K562 (cell line): ENCODE data around the gene GATA2. TPM values are rescaled to one million over a fixed set of nuclear protein-coding genes. Genes with fewer than 3 reads are reported as not detected.

Source experiments
- ATAC-seq: fragments of 200-7000 bp; cut with Tn5 transposase; 3 replicates; pipeline ENCODE4 v1.9.1; 2020; ENCODE audit warnings: moderate library complexity
- BruUV-seq: library from RNA; stranded (reverse); fragments of 400-500 nt; replicated peaks from 2 replicates; lab custom pipeline; 2021; lab: Mats Ljungman, UMichigan
- CTCF ChIA-PET: fragments of 300-600 bp; formaldehyde crosslinking; extraction: SDS; loops from one replicate; lab custom pipeline; 2021; ENCODE audit warnings: low intra/inter-chr PET ratio; lab: Yijun Ruan, JAX
- POLR2A ChIA-PET: fragments of 300-600, 350-650 bp; sonication (Branson Sonifier 250); formaldehyde crosslinking; extraction: SDS; loops from one replicate; lab custom pipeline; 2021; ENCODE audit warnings: antibody characterized with exemption, inconsistent platforms; lab: Yijun Ruan, JAX
- DNase-seq, 4 experiments: peaks; one replicate each; pipeline versions ENCODE4 v3.0.0 to v3.0.0-alpha.2; 2011 to 2018; ENCODE audit warnings: low spot score in 3 of 4, mixed read lengths in 3 of 4; ENCODE audit errors: extremely low read depth in 1 of 4
- FAIRE-seq: peaks from 2 replicates; lab custom pipeline; 2011; peaks lifted over from hg19 to GRCh38; lab: Jason Lieb, UNC
- H2AFZ ChIP-seq: 2 replicates; pipeline ENCODE4 v1.6.0; 2011; ENCODE audit warnings: low read depth, low read length, control low read depth, inconsistent platforms
- H3K27ac ChIP-seq: fragments of 200-600 bp; 3 replicates; pipeline ENCODE4 v1.8.0; 2011; ENCODE audit warnings: low read depth, mild to moderate bottlenecking, control low read depth, inconsistent platforms, low read length, moderate library complexity, mixed read lengths; ENCODE audit errors: extremely low read depth
- H3K27me3 ChIP-seq, 2 experiments: fragments of 300-600 bp in 1 of 2; 2 replicates in 1 of 2; 3 replicates in 1 of 2; pipeline versions ENCODE4 v1.6.0 to v1.8.0; 2011; ENCODE audit warnings: inconsistent platforms in 2 of 2, low read length in 2 of 2, mild to moderate bottlenecking in 1 of 2, mixed read lengths in 1 of 2, moderate library complexity in 1 of 2; ENCODE audit not compliant: control insufficient read depth in 2 of 2, insufficient read depth in 2 of 2
- H3K36me3 ChIP-seq: fragments of 300-600 bp; 3 replicates; pipeline ENCODE4 v1.8.0; 2011; ENCODE audit warnings: mild to moderate bottlenecking, low read length, inconsistent platforms; ENCODE audit not compliant: control insufficient read depth, insufficient read depth
- H3K4me1 ChIP-seq, 2 experiments: fragments of 200-600 bp in 1 of 2; replicated peaks in 1 of 2; 2 replicates in 1 of 2; 3 replicates in 1 of 2; pipeline versions ENCODE4 v1.5.1 to v1.8.0; 2011; ENCODE audit warnings: inconsistent platforms in 2 of 2, low read length in 2 of 2, mild to moderate bottlenecking in 1 of 2, mixed read lengths in 1 of 2, moderate library complexity in 1 of 2; ENCODE audit not compliant: control insufficient read depth in 2 of 2, insufficient read depth in 2 of 2
- H3K4me2 ChIP-seq: 2 replicates; pipeline ENCODE4 v1.6.1; 2011; ENCODE audit warnings: low read length, control low read depth, inconsistent platforms, mixed read lengths; ENCODE audit not compliant: insufficient read depth
- H3K4me3 ChIP-seq: fragments of 200-600 bp; sonication (generic), shearing (Covaris generic); 2 replicates; pipeline ENCODE4 v1.5.1; 2016; ENCODE audit warnings: control low read depth, inconsistent platforms
- H3K79me2 ChIP-seq: fragments of 200-600 bp; 3 replicates; pipeline ENCODE4 v1.8.0; 2011; ENCODE audit warnings: low read length, inconsistent platforms; ENCODE audit not compliant: control insufficient read depth, insufficient read depth
- H3K9ac ChIP-seq, 2 experiments: 2 replicates each; pipeline versions ENCODE4 v1.6.0 to v1.6.1; 2011; ENCODE audit warnings: low read depth in 2 of 2, low read length in 2 of 2, control low read depth in 1 of 2, inconsistent platforms in 1 of 2, mild to moderate bottlenecking in 1 of 2, mixed read lengths in 1 of 2; ENCODE audit not compliant: insufficient read depth in 1 of 2
- H3K9me1 ChIP-seq: one replicate; pipeline ENCODE4 v1.6.0; 2011; ENCODE audit warnings: inconsistent platforms, mild to moderate bottlenecking, low read length, moderate library complexity; ENCODE audit not compliant: control insufficient read depth, insufficient read depth
- H3K9me3 ChIP-seq: replicated peaks from 2 replicates; pipeline ENCODE4 v1.5.1; 2011; ENCODE audit warnings: low read depth, low read length, inconsistent platforms; ENCODE audit not compliant: control insufficient read depth, insufficient read depth
- H4K20me1 ChIP-seq: replicated peaks from 2 replicates; pipeline ENCODE4 v1.6.1; 2011; ENCODE audit warnings: low read length, inconsistent platforms, mixed read lengths; ENCODE audit not compliant: control insufficient read depth, insufficient read depth
- C11orf30 ChIP-seq: fragments of 450-650 bp; IDR thresholded peaks from 2 replicates; pipeline ENCODE4 v1.6.1; 2016; ENCODE audit warnings: low read depth, mild to moderate bottlenecking
- CBFA2T3 ChIP-seq: fragments of 450-650 bp; IDR thresholded peaks from 2 replicates; pipeline ENCODE4 v1.6.1; 2017
- GATA2 ChIP-seq: sonication (generic); formaldehyde crosslinking; IDR thresholded peaks from 2 replicates; pipeline ENCODE4 v1.4.0; 2020; ENCODE audit warnings: mild to moderate bottlenecking, missing genetic modification reagents
- HMBOX1 ChIP-seq: sonication (generic); IDR thresholded peaks from 2 replicates; pipeline ENCODE4 v1.6.1; 2016
- RBM22 ChIP-seq: fragments of 200-400 bp; formaldehyde crosslinking; IDR thresholded peaks from 2 replicates; pipeline ENCODE4 v1.6.1; 2018; ENCODE audit warnings: low read length, low read depth; ENCODE audit not compliant: poor library complexity, severe bottlenecking
- TAL1 ChIP-seq: fragments of 450-650 bp; IDR thresholded peaks from 2 replicates; pipeline ENCODE4 v1.6.1; 2016; ENCODE audit warnings: mild to moderate bottlenecking
- TBL1XR1 ChIP-seq, 2 experiments: IDR thresholded peaks; 2 replicates each; pipeline ENCODE4 v1.6.1; 2012; ENCODE audit warnings: improper control_type of control experiment in 2 of 2, low read length in 2 of 2, mild to moderate bottlenecking in 1 of 2
- WGBS: fragments of 100-300 bp; shearing (Covaris generic); methylation state at CpG from one replicate; pipeline ENCODE4 v1.1.6; 2016; ENCODE audit warnings: low coverage, mixed read lengths; ENCODE audit not compliant: insufficient coverage; ENCODE audit errors: missing lambda C conversion rate; 5-methylcytosine and 5-hydroxymethylcytosine counted together
- in situ Hi-C: fragments of 300-500 bp; cut with MboI; formaldehyde crosslinking; loops from 4 replicates; pipeline ENCODE4 v1.15.0; 2018; ENCODE audit warnings: inconsistent platforms, mixed read lengths
- intact Hi-C: fragments of 100-400 bp; cut with micrococcal nuclease; formaldehyde crosslinking; loops from 2 replicates; pipeline ENCODE4 v1.14.2; 2022
- polyA plus RNA-seq, 8 experiments: library from polyadenylated mRNA; depleted of rRNA in 4 of 8; stranded (reverse) in 5 of 8; unstranded in 3 of 8; fragments of >200 nt; fragmentation: Nextera tagmentation in 2 of 8; fragmentation: Illumina TruSeq in 1 of 8; extraction: Ambion mirVana in 2 of 8; extraction: Trizol in 1 of 8; gene quantifications; 2 replicates each; pipeline versions ENCODE4 v1.2.1 to v1.2.3, GENCODE V29; 2011 to 2014; ENCODE audit warnings: inconsistent platforms in 1 of 8, missing spikeins in 1 of 8
- total RNA-seq, 7 experiments: library from RNA; depleted of rRNA in 6 of 7; stranded (reverse); fragments of >200 nt in 6 of 7; fragmentation: Illumina TruSeq in 2 of 7; extraction: Trizol in 2 of 7; gene quantifications; 2 replicates each; pipeline versions ENCODE4 v1.2.1 to v1.2.3, GENCODE V29; 2011 to 2021; ENCODE audit warnings: low replicate concordance in 1 of 7

The GATA2 gene
- total and polyA plus RNA-seq, 9 of the 15 experiments (the other 6 are each of a cell fraction or from before 2014, with no cell fraction given), result 8.5 to 218 (median 50.8) TPM

- intact Hi-C loops, result loop anchor here (5.0 to 10.0 kb wide), 3 partner anchors 149 to 261 kb away; no protein-coding TSS in a partner anchor
- Histone ChIP-seq H3K9me3 (no peaks in the 10 kb centered on the region), H3K27ac (no peak overlapping the region), H4K20me1 (no peaks in the 10 kb centered on the region), H3K36me3 (no peaks in the 10 kb centered on the region), H2AFZ (no peak overlapping the region), H3K4me2 (no peak overlapping the region), H3K9ac (peak overlapping the region in 1 of 2 experiments; percentile 67; a peak in 1 of 4 replicates), H3K79me2 (no peaks in the 10 kb centered on the region), H3K9me1 (no peaks in the 10 kb centered on the region), H3K4me3 (no peak overlapping the region), H3K27me3 (peaks cover 2 to 13% of the 10 kb centered on the region in 2 experiments; a peak in 3 of 5 replicates), H3K4me1 (peaks cover 4 to 31% of the 10 kb centered on the region in 2 experiments; a peak in 3 of 5 replicates)
- no TSS peak for BruUV-seq
- DNase-seq (no peak), FAIRE-seq (no peak), ATAC-seq (no peak)
- ChIA-PET POLR2A (no interaction called here), CTCF (no interaction called here)
- TF ChIP-seq TAL1 (no peak), RBM22 (no peak), TBL1XR1 (IDR thresholded peaks at IDR 0.05; ENCODE audit: low read length in 2 of 2) (no peak)
- in situ Hi-C loops, result no loop called here
- 59% methylated on average over 3 of the region's 3 CpGs for WGBS
These were observed 56.8 kb downstream of the GATA2 start for GRCh38 chr3:128436214-128436613.

- peak overlapping the region in 1 of 2 experiments; percentile 67; a peak in 1 of 4 replicates for H3K9ac ChIP-seq
- no TSS peak for BruUV-seq
- no peak for DNase-seq
- no peak overlapping the region for H2AFZ ChIP-seq
- CTCF ChIA-PET, result no interaction called here
- H3K27me3 ChIP-seq, result peaks cover 2 to 7% of the 10 kb centered on the region in 2 experiments; a peak in 1 of 5 replicates
- H4K20me1 ChIP-seq, result no peaks in the 10 kb centered on the region
- TF ChIP-seq GATA2 (CRISPR knock-in tag) (no peak), C11orf30 (no peak), CBFA2T3 (0 out of 2 replicates have a peak, but pooled peaks have one; percentile 1), HMBOX1 (no peak)
- H3K9me1 ChIP-seq, result no peaks in the 10 kb centered on the region
- in situ Hi-C loops, result no loop called here
- H3K4me2 ChIP-seq, result no peak overlapping the region
- FAIRE-seq, result no peak
- H3K4me1 ChIP-seq, result peaks cover 4 to 34% of the 10 kb centered on the region in 2 experiments; a peak in 3 of 5 replicates
- WGBS, result 92% methylated on average over 2 of the region's 5 CpGs
- H3K36me3 ChIP-seq, result no peaks in the 10 kb centered on the region
- POLR2A ChIA-PET, result interaction anchor here (0.7 kb wide), 1 partner anchor 218 kb away, joined by 4 read pairs; no protein-coding TSS in a partner anchor
- H3K4me3 ChIP-seq, result no peak overlapping the region
- no peak for ATAC-seq
- H3K9me3 ChIP-seq, result no peaks in the 10 kb centered on the region
- no peaks in the 10 kb centered on the region for H3K79me2 ChIP-seq
- intact Hi-C loops, result loop anchor here (5.0 to 10.0 kb wide), 3 partner anchors 149 to 261 kb away; no protein-coding TSS in a partner anchor
- H3K27ac ChIP-seq, result no peak overlapping the region
These were observed 57.4 kb downstream of the GATA2 start for GRCh38 chr3:128435561-128435960.
